ENCODE results near the gene CSTPP1.

- TF ChIP-seq EP300 (IDR thresholded peaks at IDR 0.05) (no peak), CTCF (IDR thresholded peaks at IDR 0.05) (no peak), POLR2AphosphoS5 (IDR thresholded peaks at IDR 0.05) (no peak)
These were observed 242.4 kb downstream of the CSTPP1 start for GRCh38 chr11:47178737-47179654.

Data from stomach (tissue), 4 donors.